HTERT RPE-1 (cell line): ENCODE results near the gene FAM131C.
"Not testable (repeated sequence)": the region's sequence is repeated elsewhere in the genome, so short reads cannot be mapped to it uniquely, and the experiment has no call there.

Source experiments
- in situ Hi-C: fragments of 300-500 bp; cut with MboI; formaldehyde crosslinking; loops from 4 replicates; pipeline ENCODE4 v1.14.3; 2020; ENCODE audit warnings: low sequenced_read_pairs

FAM131C gene

DNA sequence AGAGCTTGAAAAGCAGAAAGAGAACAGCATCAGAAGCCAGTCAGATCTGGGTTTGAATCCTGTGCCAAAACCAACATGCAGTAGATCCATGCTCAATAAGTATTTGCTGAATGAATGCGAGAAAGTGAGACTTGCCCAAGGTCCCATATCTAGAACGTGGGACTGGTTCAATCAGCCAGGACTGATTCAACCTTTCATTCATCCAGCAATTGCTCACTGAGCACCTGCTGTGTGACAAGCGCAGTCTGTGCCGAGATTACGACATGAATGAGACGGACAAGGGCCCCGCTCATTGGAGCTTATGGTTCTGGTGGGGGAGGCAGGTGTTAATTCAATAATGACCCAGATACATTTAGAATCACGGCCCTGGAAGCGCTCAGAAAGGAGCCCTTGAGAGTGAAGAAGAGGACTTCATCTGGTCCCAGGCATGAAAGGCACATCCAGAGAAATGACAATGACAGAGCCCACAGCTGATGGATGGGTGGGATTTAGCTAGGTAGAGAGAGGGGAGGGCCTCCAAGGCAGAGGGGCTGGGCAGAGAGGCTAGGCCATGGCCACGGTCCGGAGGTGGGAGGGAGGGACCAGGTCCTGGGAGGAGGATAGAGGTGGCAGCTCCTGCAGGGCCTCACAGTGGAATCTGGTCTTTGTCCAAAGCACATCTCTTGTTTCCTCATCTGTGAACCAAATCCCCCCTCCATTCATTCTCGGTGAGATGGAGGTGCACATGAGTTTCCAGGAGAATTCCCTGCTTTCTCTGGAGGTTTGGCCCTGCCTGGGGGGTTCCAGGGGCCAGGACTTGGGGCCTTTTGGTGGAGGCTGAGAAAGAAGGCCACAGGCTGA lies 4.2 kb upstream of the FAM131C start:
- in situ Hi-C loops: no loop called here

DNA sequence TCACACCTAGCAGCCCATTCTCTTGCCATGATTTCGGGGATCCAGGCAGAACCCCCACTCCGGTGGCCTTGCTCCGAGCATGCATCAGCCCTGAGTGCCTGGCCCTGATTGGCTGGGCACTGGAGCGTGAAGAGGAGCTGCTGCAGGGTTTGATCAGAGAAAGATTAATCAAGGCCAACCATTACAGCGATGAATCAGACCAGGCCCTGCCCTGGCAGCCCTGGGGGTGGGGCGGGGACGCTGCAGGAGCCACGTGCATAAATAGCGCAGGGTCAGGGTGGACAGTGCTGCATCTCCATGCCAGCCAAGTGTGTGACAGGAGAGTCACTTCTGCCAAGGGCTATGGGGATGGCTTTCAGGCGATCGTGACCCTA lies 3.4 kb upstream of the FAM131C start:
- in situ Hi-C loops: no loop called here

DNA sequence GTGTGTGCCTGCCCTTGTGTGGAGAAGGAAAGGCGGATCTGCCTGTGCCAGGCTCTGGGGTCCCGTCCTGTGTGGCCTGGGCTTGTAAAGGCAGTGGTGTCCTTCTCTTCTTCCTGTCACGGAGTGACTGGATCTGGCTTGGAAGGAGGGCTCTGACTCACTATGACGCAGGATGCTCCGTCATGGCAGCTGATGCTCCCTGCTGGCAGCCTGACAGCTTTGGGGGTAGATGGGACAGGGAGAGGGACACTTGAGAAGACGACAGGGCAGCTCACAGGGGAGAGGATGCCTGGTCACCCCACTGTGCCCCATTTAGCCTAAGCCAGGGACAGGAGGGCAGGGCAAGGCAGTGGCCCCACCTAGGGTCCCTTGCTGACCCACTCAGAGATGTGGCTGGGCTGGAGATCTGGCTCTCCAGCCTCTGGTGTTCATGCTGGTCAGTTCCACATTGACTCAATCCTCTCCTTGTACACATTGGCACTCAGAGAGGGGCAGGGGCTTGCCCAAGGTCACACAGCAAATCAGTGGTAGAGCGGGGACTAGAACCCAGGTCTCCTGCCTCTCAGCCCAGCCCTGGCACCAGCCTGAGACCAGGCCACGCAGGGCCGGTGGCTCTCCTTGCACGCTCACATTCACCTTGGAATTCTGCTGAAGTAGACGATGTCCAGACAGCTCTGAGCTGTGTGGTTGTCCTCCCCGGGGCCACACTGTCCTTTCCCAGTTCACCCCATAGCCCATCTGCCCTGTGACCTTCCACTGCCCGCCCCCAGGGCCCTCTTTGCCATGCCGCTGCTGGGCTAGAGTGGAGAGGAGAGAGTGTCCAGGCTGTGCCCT lies 2.8 kb upstream of the FAM131C start:
- in situ Hi-C loops: no loop called here

DNA sequence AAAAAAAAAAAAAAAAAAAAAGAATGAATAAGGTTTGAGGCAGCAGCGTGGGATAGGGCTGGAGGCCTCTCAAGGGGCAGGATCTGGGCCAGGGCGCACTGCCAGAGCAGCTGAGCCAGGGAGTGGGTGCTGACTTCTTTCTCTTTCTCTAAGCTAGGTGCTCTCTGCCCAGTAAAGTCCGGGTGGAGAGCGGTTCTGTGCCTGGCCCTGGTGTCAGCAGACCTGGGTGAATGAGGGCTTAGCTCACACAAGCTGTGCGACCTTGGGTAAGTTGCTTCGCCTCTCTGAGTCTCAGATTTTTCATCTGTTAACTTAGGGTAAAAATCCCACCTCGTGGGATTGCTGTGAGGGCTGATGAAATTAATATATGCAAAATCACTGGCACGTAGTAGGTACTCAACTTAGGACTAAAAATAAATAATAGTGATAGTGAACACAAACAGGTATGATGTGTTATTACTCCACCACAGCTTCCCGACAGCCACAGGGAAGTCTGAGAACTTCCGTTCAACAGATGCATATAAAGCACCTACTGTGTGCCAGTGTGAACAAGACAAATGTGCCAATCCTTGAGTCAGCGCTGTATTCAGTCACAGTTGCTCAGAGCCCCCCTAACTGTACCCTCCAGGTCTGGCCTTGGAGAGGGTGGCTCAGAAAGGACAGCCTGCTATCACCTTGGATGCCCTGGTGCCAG lies 2.0 kb upstream of the FAM131C start:
- in situ Hi-C loops: no loop called here

DNA sequence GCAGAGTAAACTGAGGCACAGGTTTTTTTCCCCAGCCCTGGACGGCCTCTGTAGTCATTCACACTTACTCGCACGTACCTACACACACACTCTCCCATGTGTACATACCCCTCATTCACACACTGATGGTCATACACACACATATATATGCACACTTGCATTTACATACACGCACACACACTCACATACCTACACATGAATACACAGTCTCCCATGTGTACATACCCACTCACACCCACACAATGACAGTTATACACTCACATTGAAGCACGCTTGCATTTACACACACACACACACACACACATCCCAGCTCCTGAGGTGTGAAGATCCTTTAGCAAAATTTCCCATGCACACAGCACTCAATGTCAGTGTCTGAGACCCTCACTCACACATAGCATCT lies 766 bp upstream of the FAM131C start:
- in situ Hi-C loops: no loop called here

DNA sequence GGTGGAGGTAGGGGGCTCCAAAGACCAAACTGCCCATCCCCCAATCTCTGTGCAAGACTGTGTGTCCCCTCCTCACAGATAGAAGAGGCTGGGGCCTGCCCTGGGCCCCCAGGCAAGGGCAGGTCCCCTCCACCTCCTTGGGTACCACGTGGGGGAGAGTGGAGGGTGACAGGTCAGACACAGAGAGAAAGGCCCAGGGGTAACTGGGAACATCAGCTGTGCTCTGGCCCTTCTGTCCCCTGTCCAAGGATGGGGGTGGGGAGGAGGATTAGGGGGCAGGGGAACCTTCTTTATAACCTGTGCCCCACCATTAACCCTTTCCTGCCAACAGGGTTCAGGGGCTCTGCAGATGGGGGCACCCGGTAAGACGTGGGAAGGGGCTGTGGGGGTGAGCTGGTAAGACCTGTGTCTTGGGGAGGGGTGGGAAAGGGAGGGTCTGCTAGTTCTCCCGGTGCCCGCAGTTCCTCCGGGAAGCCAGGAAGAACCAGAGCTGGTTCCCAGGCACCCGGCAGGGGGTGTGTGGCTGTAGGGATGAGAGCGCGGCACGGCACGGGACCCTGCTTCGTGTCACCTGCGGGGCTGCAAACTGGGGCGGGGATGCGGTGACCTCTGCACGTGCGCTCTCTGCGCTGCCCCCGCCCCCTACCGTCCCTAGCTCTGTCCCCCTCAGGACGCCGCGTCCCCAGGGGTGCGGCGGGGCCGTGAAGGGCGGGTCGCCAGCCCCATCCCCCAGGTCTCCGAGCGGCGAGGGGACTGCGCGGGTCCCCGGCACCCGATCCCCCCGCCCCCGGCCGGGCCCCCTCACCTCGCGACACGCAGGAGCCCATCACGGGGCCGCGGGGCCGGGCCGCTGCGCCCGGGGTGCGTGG lies 601 bp downstream of the FAM131C start:
- in situ Hi-C loops: no loop called here

DNA sequence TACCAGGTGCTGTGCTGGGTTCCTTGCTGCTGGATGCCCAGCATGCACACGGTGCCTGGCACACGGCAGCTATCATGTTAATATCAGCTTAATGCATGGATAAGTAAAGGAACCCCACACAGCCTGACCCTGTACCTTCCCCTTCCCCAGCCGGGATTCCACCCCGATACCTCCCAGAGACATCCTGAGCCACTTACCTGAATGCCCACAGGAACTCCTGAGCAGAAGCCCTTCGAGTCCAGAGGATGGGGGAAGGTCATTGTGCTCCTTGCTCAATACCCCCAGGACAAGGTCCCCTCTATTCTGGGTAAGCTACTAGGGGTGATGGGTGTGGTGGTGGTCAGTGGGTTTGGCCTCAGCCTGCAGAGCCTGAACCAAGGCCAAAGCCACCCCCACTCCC lies 1.4 kb downstream of the FAM131C start:
- in situ Hi-C loops: no loop called here

DNA sequence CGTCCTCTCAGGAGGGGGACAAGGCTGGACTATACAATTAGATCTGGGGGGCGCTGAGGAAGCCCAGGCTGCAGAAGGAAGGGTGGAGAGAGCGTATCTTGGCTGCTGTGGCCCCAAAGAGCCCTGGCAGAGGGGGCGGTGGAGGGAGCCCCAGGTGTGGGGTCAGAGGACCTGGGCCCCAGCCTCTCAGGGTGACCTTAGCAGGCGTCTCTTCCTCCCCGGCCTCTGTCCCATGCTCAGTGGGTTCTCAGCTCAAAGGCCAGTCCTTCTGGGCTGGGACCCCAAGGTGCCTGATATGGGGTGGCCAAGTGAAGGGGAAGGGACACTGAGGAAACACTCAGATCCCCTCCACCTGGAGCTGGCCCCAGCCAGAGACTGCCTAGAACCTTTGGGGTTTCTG lies 1.8 kb downstream of the FAM131C start:
- in situ Hi-C loops: no loop called here

DNA sequence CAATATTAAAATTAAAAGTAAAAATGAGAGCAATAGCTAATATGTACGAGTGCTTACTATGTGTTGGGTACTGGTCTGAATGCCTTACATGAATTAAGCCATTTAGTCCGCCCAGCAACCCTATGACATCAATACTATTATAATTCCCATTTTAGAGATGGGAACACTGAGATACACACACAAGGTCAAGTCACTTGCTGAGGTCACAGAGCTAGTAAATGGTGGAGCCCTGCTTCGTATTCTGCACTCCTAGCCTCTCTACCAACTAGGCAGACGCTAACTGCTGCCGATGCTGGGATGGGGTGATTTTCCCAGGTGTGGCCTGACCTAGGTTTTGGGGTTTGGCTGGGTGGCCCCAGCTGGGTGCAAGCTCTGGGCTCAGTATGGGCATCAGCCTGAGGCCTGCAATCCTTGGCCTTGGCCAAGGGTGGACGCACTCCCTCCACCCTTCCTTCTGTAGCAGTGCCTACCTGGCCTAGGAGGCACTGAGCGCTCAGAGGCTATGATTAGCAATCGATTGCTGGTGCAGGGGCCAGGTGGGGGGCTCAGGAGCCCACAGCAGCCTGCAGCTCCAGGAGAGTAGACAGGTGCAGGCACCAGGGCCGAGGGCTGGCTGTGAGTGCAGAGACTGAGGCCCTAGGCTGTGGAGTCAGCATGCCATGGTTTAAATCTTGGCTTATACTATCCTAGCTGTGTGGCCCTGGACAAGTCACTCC lies 2.7 kb downstream of the FAM131C start:
- in situ Hi-C loops: no loop called here

DNA sequence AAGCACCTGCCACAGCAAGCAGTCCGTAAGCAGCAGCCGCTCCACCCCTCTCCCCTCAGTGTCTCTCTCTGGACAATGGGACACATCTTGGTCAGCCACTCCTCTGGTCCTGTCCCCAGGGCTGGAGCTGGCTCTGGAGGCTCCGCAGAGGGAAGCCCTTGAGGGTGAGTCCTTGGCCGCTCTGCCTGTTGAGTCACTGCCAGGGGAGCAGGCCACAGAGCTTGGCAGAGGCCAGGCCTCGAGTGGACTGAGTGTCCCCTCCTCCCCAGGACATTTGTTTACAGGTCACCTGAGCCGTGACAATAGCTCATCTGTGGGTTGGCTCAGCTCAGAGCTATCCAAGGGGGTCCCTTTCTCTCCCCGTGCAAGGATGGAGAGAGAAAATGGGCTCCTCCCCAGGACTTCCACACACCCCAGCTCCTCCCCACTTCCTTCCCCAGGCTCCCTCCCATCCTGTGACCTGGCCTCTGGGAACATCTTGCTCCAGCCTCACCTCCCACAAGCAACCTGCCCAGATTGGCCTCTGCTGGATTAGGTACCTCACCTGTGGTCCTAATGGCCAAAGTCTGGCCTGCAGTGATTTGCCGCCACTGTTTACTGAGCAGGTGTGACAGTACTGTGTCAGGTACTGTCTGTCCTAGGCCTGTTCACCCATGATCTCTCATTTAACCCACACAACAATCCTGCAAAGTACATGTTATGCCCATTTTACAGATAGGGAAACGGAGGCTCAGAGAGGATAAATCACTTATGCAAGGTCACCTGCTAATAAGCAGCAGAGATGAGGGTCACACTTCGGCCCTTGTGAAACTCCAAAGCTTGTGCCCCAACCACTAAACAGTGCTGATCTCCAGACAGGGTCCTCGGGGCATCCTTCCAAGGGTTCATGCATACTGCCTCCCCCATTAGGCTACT lies 4.8 kb downstream of the FAM131C start:
- in situ Hi-C loops: no loop called here

DNA sequence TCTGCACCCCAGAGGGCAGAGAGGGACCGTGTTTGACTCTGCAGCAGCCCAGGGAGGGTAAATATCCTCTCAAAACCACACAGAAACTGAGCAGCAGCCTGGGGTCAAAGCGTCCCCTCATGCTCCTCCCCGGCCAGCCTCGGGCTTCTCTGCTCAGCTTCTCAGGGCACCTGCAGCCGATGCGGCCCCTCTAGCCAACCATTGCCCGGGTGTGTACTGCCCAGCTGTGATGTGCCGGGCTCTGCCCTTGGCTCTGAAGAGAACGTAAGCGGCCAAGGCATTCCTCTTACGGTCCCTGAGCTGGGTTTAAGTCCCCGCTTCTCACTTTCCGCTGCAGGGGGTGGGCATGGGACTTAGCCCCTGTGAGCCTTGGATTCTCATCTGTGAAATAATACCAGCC lies 5.5 kb downstream of the FAM131C start:
- in situ Hi-C loops: no loop called here

DNA sequence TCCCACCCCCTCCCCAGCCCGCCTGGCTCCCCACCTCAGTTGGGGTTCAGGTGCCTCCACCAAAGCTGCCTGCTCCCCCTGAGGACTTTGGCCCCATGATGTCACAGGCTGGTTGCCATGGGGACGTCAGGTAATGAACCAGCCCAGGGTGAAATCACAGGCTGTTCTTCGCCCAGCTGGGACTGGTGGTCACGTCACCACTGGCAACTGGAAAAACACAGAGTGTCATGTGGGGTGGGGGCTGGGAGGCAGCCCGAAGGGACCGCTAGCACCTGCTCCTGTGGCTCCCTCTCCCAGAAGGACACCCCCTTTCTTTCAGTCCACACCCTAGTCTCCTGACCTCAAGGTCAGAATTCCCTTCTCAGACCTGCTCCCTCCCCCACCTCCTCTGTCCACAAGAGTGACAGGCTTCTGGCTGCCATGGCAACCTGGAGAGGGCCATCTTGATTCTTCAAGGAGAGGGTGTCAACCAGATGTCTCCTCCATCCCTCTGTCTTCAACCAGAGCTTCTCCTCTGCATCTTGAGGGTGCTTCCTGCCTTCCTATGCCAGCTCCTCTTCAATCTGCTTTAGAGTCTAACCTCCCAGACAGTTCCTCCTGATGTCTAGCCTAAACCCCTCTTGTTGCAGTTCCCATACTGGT lies 6.2 kb downstream of the FAM131C start:
- in situ Hi-C loops: no loop called here

DNA sequence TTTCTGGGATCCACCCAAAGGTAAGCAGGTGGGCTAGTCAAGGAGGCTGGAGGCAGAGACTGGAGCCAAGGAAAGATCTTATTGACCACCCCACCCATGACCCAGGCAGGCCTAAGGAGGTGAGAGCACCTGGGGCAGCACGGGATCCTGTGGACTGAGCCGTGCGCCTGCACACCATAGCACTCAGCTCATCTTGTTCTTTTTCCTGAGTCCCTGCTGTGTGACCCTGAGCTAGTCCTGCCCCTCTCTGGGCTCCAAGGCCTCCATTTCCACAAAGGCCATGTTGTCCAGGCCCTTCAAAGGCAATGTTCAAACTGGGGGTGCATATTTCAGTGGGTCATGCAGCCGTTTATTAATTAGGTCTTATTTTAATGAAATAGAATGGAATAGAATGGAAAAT lies 7.2 kb downstream of the FAM131C start:
- in situ Hi-C loops: no loop called here

DNA sequence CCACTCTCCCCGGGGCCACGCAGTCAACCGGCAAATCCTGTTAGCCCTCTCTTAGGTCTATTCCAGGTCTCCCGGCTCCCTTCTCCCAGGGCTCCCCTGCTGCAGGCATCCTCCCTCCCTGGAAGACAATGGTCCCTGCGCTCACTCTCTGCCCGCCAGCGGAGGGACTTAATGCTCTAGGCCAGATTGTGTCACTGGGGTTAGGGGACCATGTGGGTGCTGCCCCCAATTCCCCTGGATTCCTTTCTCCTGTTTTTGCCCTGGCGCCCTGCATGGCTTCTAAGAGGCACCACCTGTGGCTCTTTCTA lies 8.2 kb downstream of the FAM131C start:
- in situ Hi-C loops: no loop called here

DNA sequence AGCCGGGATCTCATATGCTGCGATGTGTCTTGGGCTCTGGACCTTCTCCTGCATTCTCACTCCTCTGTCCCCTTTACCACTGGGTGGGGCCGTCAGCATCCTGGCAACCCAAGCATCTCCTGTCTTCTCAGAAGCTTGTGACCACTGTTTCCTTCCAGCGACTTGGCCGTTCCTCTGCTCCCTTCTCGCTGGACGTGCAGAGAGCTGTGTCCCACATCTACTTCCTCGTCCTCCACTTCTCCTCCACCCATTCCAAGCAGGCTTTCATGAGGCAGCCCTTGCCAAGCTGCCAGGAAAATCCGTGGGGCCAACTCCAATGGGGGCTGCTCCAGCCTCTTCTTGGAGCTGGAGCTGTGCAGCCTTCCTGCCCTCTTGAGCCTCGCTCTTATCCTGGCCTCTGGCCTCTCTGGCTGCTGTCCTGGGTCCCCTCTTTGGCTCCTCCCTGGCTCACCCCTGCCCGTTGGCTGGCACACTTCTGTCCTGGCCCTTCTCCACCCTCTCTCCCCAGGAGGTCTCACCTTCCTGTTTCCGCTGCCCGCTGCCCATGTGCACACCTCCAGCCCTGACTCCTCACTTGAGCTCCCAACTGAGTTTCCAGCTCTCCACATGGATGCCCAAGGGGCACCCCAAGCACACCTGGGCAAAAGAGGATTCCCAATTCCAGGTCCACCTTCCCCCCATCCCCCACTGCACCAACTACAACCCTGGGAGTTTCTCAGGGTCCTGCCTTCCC lies 8.7 kb downstream of the FAM131C start:
- in situ Hi-C loops: no loop called here

DNA sequence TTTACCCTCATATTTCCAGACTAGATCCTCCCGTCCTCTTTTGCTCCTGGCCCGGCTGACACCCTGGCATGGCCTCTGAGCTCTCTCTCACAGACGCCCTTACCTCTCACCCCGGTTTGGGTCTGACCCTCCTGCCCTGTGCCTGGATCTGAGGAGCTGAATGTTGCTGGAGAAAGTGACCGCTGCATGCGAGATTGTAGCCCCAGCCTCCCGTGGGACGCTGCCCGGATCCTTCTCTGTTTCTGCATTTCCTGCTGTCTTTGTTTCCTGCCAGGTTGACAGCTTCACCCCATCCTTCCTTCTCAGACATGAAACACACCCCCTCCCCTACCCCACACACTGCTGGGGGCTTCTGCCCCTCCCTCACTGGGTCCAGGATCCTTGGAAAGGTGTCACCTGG lies 9.5 kb downstream of the FAM131C start:
- in situ Hi-C loops: no loop called here

DNA sequence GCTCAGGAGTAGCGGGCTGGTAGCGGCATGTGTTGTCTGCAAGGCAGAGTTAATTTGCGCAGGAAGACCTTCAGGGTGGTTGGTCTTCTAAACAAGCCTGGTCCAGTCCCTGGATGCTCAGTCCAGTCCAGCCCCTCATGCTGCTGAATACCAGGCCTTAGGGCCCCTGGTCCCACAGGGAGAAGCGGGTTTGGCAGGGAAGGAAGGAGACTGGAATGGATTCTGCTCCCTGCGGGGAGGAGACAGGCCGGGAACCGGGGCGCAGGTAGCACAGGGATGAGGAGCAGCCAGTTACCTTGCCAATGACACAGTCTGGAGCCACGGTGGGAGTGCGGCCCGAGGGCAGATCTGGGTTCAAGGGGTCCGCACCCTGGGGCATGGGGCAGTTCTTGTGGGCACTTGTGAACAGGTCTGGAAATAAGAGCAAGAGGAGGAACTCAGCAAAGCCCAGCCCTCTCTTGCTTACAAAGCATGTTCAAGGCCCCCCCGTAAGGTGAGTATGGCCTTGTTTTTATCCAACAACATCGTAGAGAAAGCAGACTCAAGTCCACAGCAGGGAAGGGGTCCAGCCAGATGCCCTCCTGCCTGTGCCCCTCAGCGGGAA lies 10.1 kb downstream of the FAM131C start:
- in situ Hi-C loops: no loop called here

DNA sequence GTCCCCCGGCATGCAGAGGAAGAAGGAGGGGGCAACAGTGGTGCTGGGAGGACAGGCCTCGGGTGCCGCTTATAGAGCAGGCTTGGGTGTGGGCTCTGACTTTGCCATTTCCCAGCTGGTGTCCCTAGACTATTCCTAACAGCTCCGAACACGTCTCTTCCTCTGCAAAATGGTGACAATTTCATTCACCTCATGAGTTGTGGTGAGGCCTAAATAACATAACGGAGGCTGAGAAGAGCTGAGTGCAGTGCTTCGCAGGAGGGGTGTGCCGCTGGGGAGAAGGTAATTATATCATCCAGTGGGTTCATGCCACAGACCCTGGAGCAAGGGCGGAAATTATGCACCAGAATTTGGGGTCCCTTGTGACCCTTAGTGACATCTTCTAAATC lies 10.8 kb downstream of the FAM131C start:
- in situ Hi-C loops: not testable (repeated sequence)
